ENCODE measurements around the gene ITPR1. TPM values are rescaled to one million over a fixed set of nuclear protein-coding genes. Genes with fewer than 3 reads are reported as not detected.
A peak's percentile ranks its signal among the peaks of the same experiment; 100 is the strongest.

ITPR1 gene
- total and polyA plus RNA-seq, 2 of the 4 experiments (the other 2 are of a cell fraction), result 1.8 to 5.7 TPM

DNA sequence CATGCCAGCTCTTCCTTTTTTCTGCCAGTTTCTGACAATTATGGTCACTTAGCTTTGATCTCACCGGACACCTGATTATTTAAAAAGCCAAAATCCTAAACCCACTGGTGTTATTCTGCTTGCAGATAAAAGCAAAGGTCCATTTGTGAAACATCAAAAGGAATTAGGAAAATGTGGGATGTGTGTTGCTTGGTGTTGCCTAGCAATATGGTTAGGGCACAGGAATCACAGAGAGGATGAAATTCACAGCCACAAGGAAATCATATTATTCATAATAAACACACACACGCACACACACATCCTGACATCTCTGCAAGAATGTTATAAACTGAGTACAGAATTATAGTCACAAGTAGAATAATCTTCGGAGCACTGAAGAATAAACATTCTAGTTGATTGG, 396.7 kb downstream of the ITPR1 start:
- in situ Hi-C loops (cut with MboI; ENCODE audit: low sequenced_read_pairs) (no loop called here), dilution Hi-C loops (cut with HindIII; ENCODE audit: low sequenced_read_pairs, unreplicated experiment) (no loop called here), intact Hi-C loops (cut with micrococcal nuclease) (no loop called here)
- H4K91ac ChIP-seq (ENCODE audit: insufficient read depth, low read depth, low read length), result no peak overlapping the region
- H3K14ac ChIP-seq (replicated peaks; ENCODE audit: low read depth, low read length), result no peak overlapping the region
- H2BK20ac ChIP-seq (ENCODE audit: low read depth, low read length), result no peak overlapping the region
- H2AK9ac ChIP-seq (replicated peaks; ENCODE audit: low read depth, low read length, poor library complexity), result no peak overlapping the region
- TF ChIP-seq RFX5 (IDR thresholded peaks at IDR 0.05; ENCODE audit: low read depth, low read length) (no peak), SMC3 (IDR thresholded peaks at IDR 0.05; ENCODE audit: low read depth, low read length) (no peak), CEBPB (IDR thresholded peaks at IDR 0.05; ENCODE audit: low read depth, low read length) (no peak), MAZ (IDR thresholded peaks at IDR 0.05; ENCODE audit: borderline replicate concordance, low read depth, low read length) (no peak), RAD21 (IDR thresholded peaks at IDR 0.05; ENCODE audit: low read length) (no peak), BHLHE40 (IDR thresholded peaks at IDR 0.05; ENCODE audit: low read depth, low read length) (no peak), NFE2L2 (IDR thresholded peaks at IDR 0.05; ENCODE audit: low read depth, low read length) (no peak), FOS (IDR thresholded peaks at IDR 0.05; ENCODE audit: low read depth, low read length) (no peak), RCOR1 (IDR thresholded peaks at IDR 0.05; ENCODE audit: insufficient replicate concordance, low read length) (no peak), MXI1 (IDR thresholded peaks at IDR 0.05; ENCODE audit: borderline replicate concordance, low read depth, low read length) (no peak), MAFK (IDR thresholded peaks at IDR 0.05; ENCODE audit: low read depth, low read length) (no peak), POLR2A (IDR thresholded peaks at IDR 0.05; ENCODE audit: low read depth, low read length) (no peak)
- TF ChIP-seq, protein P1, sequence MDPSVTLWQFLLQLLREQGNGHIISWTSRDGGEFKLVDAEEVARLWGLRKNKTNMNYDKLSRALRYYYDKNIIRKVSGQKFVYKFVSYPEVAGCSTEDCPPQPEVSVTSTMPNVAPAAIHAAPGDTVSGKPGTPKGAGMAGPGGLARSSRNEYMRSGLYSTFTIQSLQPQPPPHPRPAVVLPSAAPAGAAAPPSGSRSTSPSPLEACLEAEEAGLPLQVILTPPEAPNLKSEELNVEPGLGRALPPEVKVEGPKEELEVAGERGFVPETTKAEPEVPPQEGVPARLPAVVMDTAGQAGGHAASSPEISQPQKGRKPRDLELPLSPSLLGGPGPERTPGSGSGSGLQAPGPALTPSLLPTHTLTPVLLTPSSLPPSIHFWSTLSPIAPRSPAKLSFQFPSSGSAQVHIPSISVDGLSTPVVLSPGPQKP (IDR thresholded peaks at IDR 0.05; ENCODE audit: borderline replicate concordance, low read depth, low read length), result no peak
- TF ChIP-seq, protein P2, sequence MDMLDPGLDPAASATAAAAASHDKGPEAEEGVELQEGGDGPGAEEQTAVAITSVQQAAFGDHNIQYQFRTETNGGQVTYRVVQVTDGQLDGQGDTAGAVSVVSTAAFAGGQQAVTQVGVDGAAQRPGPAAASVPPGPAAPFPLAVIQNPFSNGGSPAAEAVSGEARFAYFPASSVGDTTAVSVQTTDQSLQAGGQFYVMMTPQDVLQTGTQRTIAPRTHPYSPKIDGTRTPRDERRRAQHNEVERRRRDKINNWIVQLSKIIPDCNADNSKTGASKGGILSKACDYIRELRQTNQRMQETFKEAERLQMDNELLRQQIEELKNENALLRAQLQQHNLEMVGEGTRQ (IDR thresholded peaks at IDR 0.05; ENCODE audit: low read depth, low read length), result no peak
- TF ChIP-seq, protein P3, sequence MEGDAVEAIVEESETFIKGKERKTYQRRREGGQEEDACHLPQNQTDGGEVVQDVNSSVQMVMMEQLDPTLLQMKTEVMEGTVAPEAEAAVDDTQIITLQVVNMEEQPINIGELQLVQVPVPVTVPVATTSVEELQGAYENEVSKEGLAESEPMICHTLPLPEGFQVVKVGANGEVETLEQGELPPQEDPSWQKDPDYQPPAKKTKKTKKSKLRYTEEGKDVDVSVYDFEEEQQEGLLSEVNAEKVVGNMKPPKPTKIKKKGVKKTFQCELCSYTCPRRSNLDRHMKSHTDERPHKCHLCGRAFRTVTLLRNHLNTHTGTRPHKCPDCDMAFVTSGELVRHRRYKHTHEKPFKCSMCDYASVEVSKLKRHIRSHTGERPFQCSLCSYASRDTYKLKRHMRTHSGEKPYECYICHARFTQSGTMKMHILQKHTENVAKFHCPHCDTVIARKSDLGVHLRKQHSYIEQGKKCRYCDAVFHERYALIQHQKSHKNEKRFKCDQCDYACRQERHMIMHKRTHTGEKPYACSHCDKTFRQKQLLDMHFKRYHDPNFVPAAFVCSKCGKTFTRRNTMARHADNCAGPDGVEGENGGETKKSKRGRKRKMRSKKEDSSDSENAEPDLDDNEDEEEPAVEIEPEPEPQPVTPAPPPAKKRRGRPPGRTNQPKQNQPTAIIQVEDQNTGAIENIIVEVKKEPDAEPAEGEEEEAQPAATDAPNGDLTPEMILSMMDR (conservative IDR thresholded peaks at IDR 0.05; ENCODE audit: low read depth, low read length), result no peak
- H2AK5ac ChIP-seq (ENCODE audit: low read depth, low read length), result no peak overlapping the region
- no peak overlapping the region for H3K4me2 ChIP-seq (ENCODE audit: low read depth, low read length)
- H3K4me1 ChIP-seq (ENCODE audit: control insufficient read depth, insufficient read depth, low read length), result no peaks in the 10 kb centered on the region
- ATAC-seq (ENCODE audit: low read depth), result peak; percentile 57
- H2BK15ac ChIP-seq (ENCODE audit: low read depth, low read length), result no peak overlapping the region
- H4K5ac ChIP-seq (ENCODE audit: low read depth, low read length), result no peak overlapping the region
- no peak overlapping the region for H2AFZ ChIP-seq (replicated peaks; ENCODE audit: low read length, poor library complexity)
- no peak overlapping the region for H3K27ac ChIP-seq (ENCODE audit: insufficient read depth, low read length)
- DNase-seq, result peak; percentile 41
- H3K9me1 ChIP-seq (ENCODE audit: insufficient read depth, low read length), result no peaks in the 10 kb centered on the region
- H3K9ac ChIP-seq (ENCODE audit: low read depth, low read length), result no peak overlapping the region
- no peaks in the 10 kb centered on the region for H3K79me1 ChIP-seq (ENCODE audit: low read depth in 1 of 2, low read length in 2 of 2)
- BruUV-seq (replicated peaks), result no TSS peak
- ChIA-PET CTCF (no interaction called here), POLR2A (ENCODE audit: unreplicated experiment) (no interaction called here)
- no CpG with 5 or more reads among the region's 3 CpGs for WGBS, 2 experiments (ENCODE audit: extremely low coverage in 2 of 2, insufficient read length in 1 of 2)
- H3K9me3 ChIP-seq (ENCODE audit: control insufficient read depth, insufficient read depth, low read length), result no peaks in the 10 kb centered on the region
- H4K8ac ChIP-seq (ENCODE audit: low read depth in 2 of 2, low read length in 2 of 2), result no peak overlapping the region
- no peak overlapping the region for H3K4ac ChIP-seq (ENCODE audit: low read depth, low read length)
- no peak overlapping the region for H2BK120ac ChIP-seq (ENCODE audit: low read depth, low read length)
- H3K4me3 ChIP-seq (ENCODE audit: insufficient read depth, low read depth, low read length), result no peak overlapping the region
- H4K20me1 ChIP-seq (ENCODE audit: insufficient read depth, low read length), result no peaks in the 10 kb centered on the region
- no peak overlapping the region for H3K56ac ChIP-seq (ENCODE audit: extremely low read depth, insufficient read depth, low read length)
- H3K36me3 ChIP-seq (ENCODE audit: control insufficient read depth, insufficient read depth, low read length), result no peaks in the 10 kb centered on the region
- H2BK5ac ChIP-seq (ENCODE audit: low read depth, low read length, poor library complexity, severe bottlenecking), result no peak overlapping the region
- no peak overlapping the region for H3K23ac ChIP-seq (ENCODE audit: low read depth, low read length)
- no peak overlapping the region for H3K18ac ChIP-seq (ENCODE audit: low read depth, low read length)
- peaks cover 1% of the 10 kb centered on the region; the same call in 1 of the 2 replicates for H3K27me3 ChIP-seq (ENCODE audit: control insufficient read depth, insufficient read depth, low read length)
